K562 (cell line): Measurements from ENCODE around the gene CCDC47. TPM values are rescaled to one million over a fixed set of nuclear protein-coding genes. Genes with fewer than 3 reads are reported as not detected.

Source experiments
- ATAC-seq: fragments of 200-7000 bp; cut with Tn5 transposase; 3 replicates; pipeline ENCODE4 v1.9.1; 2020; ENCODE audit warnings: moderate library complexity
- BruUV-seq: library from RNA; stranded (reverse); fragments of 400-500 nt; replicated peaks from 2 replicates; lab custom pipeline; 2021; lab: Mats Ljungman, UMichigan
- CTCF ChIA-PET: fragments of 300-600 bp; formaldehyde crosslinking; extraction: SDS; loops from one replicate; lab custom pipeline; 2021; ENCODE audit warnings: low intra/inter-chr PET ratio; lab: Yijun Ruan, JAX
- POLR2A ChIA-PET: fragments of 300-600, 350-650 bp; sonication (Branson Sonifier 250); formaldehyde crosslinking; extraction: SDS; loops from one replicate; lab custom pipeline; 2021; ENCODE audit warnings: antibody characterized with exemption, inconsistent platforms; lab: Yijun Ruan, JAX
- DNase-seq, 4 experiments: peaks; one replicate each; pipeline versions ENCODE4 v3.0.0 to v3.0.0-alpha.2; 2011 to 2018; ENCODE audit warnings: low spot score in 3 of 4, mixed read lengths in 3 of 4; ENCODE audit errors: extremely low read depth in 1 of 4
- FAIRE-seq: peaks from 2 replicates; lab custom pipeline; 2011; peaks lifted over from hg19 to GRCh38; lab: Jason Lieb, UNC
- H2AFZ ChIP-seq: 2 replicates; pipeline ENCODE4 v1.6.0; 2011; ENCODE audit warnings: low read depth, low read length, control low read depth, inconsistent platforms
- H3K27ac ChIP-seq: fragments of 200-600 bp; 3 replicates; pipeline ENCODE4 v1.8.0; 2011; ENCODE audit warnings: low read depth, mild to moderate bottlenecking, control low read depth, inconsistent platforms, low read length, moderate library complexity, mixed read lengths; ENCODE audit errors: extremely low read depth
- H3K27me3 ChIP-seq, 2 experiments: fragments of 300-600 bp in 1 of 2; 2 replicates in 1 of 2; 3 replicates in 1 of 2; pipeline versions ENCODE4 v1.6.0 to v1.8.0; 2011; ENCODE audit warnings: inconsistent platforms in 2 of 2, low read length in 2 of 2, mild to moderate bottlenecking in 1 of 2, mixed read lengths in 1 of 2, moderate library complexity in 1 of 2; ENCODE audit not compliant: control insufficient read depth in 2 of 2, insufficient read depth in 2 of 2
- H3K36me3 ChIP-seq: fragments of 300-600 bp; 3 replicates; pipeline ENCODE4 v1.8.0; 2011; ENCODE audit warnings: mild to moderate bottlenecking, low read length, inconsistent platforms; ENCODE audit not compliant: control insufficient read depth, insufficient read depth
- H3K4me1 ChIP-seq, 2 experiments: fragments of 200-600 bp in 1 of 2; replicated peaks in 1 of 2; 2 replicates in 1 of 2; 3 replicates in 1 of 2; pipeline versions ENCODE4 v1.5.1 to v1.8.0; 2011; ENCODE audit warnings: inconsistent platforms in 2 of 2, low read length in 2 of 2, mild to moderate bottlenecking in 1 of 2, mixed read lengths in 1 of 2, moderate library complexity in 1 of 2; ENCODE audit not compliant: control insufficient read depth in 2 of 2, insufficient read depth in 2 of 2
- H3K4me2 ChIP-seq: 2 replicates; pipeline ENCODE4 v1.6.1; 2011; ENCODE audit warnings: low read length, control low read depth, inconsistent platforms, mixed read lengths; ENCODE audit not compliant: insufficient read depth
- H3K4me3 ChIP-seq: fragments of 200-600 bp; sonication (generic), shearing (Covaris generic); 2 replicates; pipeline ENCODE4 v1.5.1; 2016; ENCODE audit warnings: control low read depth, inconsistent platforms
- H3K79me2 ChIP-seq: fragments of 200-600 bp; 3 replicates; pipeline ENCODE4 v1.8.0; 2011; ENCODE audit warnings: low read length, inconsistent platforms; ENCODE audit not compliant: control insufficient read depth, insufficient read depth
- H3K9ac ChIP-seq, 2 experiments: 2 replicates each; pipeline versions ENCODE4 v1.6.0 to v1.6.1; 2011; ENCODE audit warnings: low read depth in 2 of 2, low read length in 2 of 2, control low read depth in 1 of 2, inconsistent platforms in 1 of 2, mild to moderate bottlenecking in 1 of 2, mixed read lengths in 1 of 2; ENCODE audit not compliant: insufficient read depth in 1 of 2
- H3K9me1 ChIP-seq: one replicate; pipeline ENCODE4 v1.6.0; 2011; ENCODE audit warnings: inconsistent platforms, mild to moderate bottlenecking, low read length, moderate library complexity; ENCODE audit not compliant: control insufficient read depth, insufficient read depth
- H3K9me3 ChIP-seq: replicated peaks from 2 replicates; pipeline ENCODE4 v1.5.1; 2011; ENCODE audit warnings: low read depth, low read length, inconsistent platforms; ENCODE audit not compliant: control insufficient read depth, insufficient read depth
- H4K20me1 ChIP-seq: replicated peaks from 2 replicates; pipeline ENCODE4 v1.6.1; 2011; ENCODE audit warnings: low read length, inconsistent platforms, mixed read lengths; ENCODE audit not compliant: control insufficient read depth, insufficient read depth
- FOXM1 ChIP-seq, 2 experiments: fragments of 450-650 bp in 1 of 2; sonication (generic) in 1 of 2; formaldehyde crosslinking in 1 of 2; IDR thresholded peaks; 2 replicates each; pipeline versions ENCODE4 v1.6.1 to v1.9.0; 2017 to 2022; ENCODE audit warnings: low read depth in 2 of 2, mild to moderate bottlenecking in 2 of 2, missing genetic modification reagents in 1 of 2, moderate library complexity in 1 of 2
- GABPB1 ChIP-seq: sonication (generic); formaldehyde crosslinking; IDR thresholded peaks from 2 replicates; pipeline ENCODE4 v1.8.0; 2022; ENCODE audit warnings: mild to moderate bottlenecking, missing genetic modification reagents
- KLF16 ChIP-seq: IDR thresholded peaks from 2 replicates; pipeline ENCODE4 v1.6.1; 2016; ENCODE audit warnings: antibody characterized with exemption
- MCM2 ChIP-seq: fragments of 450-650 bp; IDR thresholded peaks from 2 replicates; pipeline ENCODE4 v1.6.1; 2017; ENCODE audit warnings: low read depth, mild to moderate bottlenecking
- NR4A1 ChIP-seq, 2 experiments: fragments of 250-450 bp in 1 of 2; fragments of 450-650 bp in 1 of 2; sonication (Bioruptor Pico) in 1 of 2; IDR thresholded peaks; 2 replicates each; pipeline versions ENCODE4 v1.4.0 to v1.6.1; 2016 to 2020; ENCODE audit warnings: mild to moderate bottlenecking in 2 of 2, missing compliant biosample characterization in 1 of 2, missing genetic modification characterization in 1 of 2, moderate library complexity in 1 of 2
- PCBP1 ChIP-seq: fragments of 200-400 bp; formaldehyde crosslinking; IDR thresholded peaks from 2 replicates; pipeline ENCODE4 v1.6.1; 2018; ENCODE audit warnings: mild to moderate bottlenecking, low read depth, low read length; ENCODE audit not compliant: poor library complexity, severe bottlenecking
- POLR3A ChIP-seq: IDR thresholded peaks from 2 replicates; pipeline ENCODE4 v1.6.1; 2011; ENCODE audit warnings: borderline replicate concordance, mild to moderate bottlenecking, moderate library complexity; ENCODE audit not compliant: insufficient read length, insufficient read depth; ENCODE audit errors: extremely low read depth
- RUNX1 ChIP-seq: sonication (generic); IDR thresholded peaks from 2 replicates; pipeline ENCODE4 v1.6.1; 2016; ENCODE audit warnings: antibody characterized with exemption, low read depth
- SMAD4 ChIP-seq: fragments of 250-450 bp; sonication (Bioruptor Pico); conservative IDR thresholded peaks from 2 replicates; pipeline ENCODE4 v1.8.0; 2021; ENCODE audit warnings: inconsistent platforms, mild to moderate bottlenecking, moderate library complexity
- whole genome bisulfite sequencing: fragments of 100-300 bp; shearing (Covaris generic); methylation state at CpG from one replicate; pipeline ENCODE4 v1.1.6; 2016; ENCODE audit warnings: low coverage, mixed read lengths; ENCODE audit not compliant: insufficient coverage; ENCODE audit errors: missing lambda C conversion rate; 5-methylcytosine and 5-hydroxymethylcytosine counted together
- in situ Hi-C: fragments of 300-500 bp; cut with MboI; formaldehyde crosslinking; loops from 4 replicates; pipeline ENCODE4 v1.15.0; 2018; ENCODE audit warnings: inconsistent platforms, mixed read lengths
- intact Hi-C: fragments of 100-400 bp; cut with micrococcal nuclease; formaldehyde crosslinking; loops from 2 replicates; pipeline ENCODE4 v1.14.2; 2022
- polyA plus RNA-seq, 8 experiments: library from polyadenylated mRNA; depleted of rRNA in 4 of 8; stranded (reverse) in 5 of 8; unstranded in 3 of 8; fragments of >200 nt; fragmentation: Nextera tagmentation in 2 of 8; fragmentation: Illumina TruSeq in 1 of 8; extraction: Ambion mirVana in 2 of 8; extraction: Trizol in 1 of 8; gene quantifications; 2 replicates each; pipeline versions ENCODE4 v1.2.1 to v1.2.3, GENCODE V29; 2011 to 2014; ENCODE audit warnings: inconsistent platforms in 1 of 8, missing spikeins in 1 of 8
- total RNA-seq, 7 experiments: library from RNA; depleted of rRNA in 6 of 7; stranded (reverse); fragments of >200 nt in 6 of 7; fragmentation: Illumina TruSeq in 2 of 7; extraction: Trizol in 2 of 7; gene quantifications; 2 replicates each; pipeline versions ENCODE4 v1.2.1 to v1.2.3, GENCODE V29; 2011 to 2021; ENCODE audit warnings: low replicate concordance in 1 of 7
- TF ChIP-seq, protein P1 (sequence below): fragments of 450-650 bp; IDR thresholded peaks from 2 replicates; pipeline ENCODE4 v1.6.1; 2014; ENCODE audit warnings: low read depth, mild to moderate bottlenecking, moderate library complexity, borderline replicate concordance
- TF ChIP-seq, protein P2 (sequence below), 2 experiments: fragments of 150-350 bp in 1 of 2; IDR thresholded peaks; 2 replicates each; pipeline ENCODE4 v1.6.1; 2012 to 2016; ENCODE audit warnings: low read depth in 2 of 2, low read length in 2 of 2, mild to moderate bottlenecking in 1 of 2, moderate library complexity in 1 of 2
- TF ChIP-seq, protein P3 (sequence below): fragments of 450-650 bp; IDR thresholded peaks from one replicate; pipeline ENCODE4 v1.6.1; 2018; ENCODE audit warnings: mild to moderate bottlenecking, moderate library complexity; ENCODE audit not compliant: partially characterized antibody
- TF ChIP-seq, protein P4 (sequence below): sonication (generic); formaldehyde crosslinking; IDR thresholded peaks from 2 replicates; pipeline ENCODE4 v1.5.0; 2020; ENCODE audit warnings: missing genetic modification reagents

CCDC47 gene
- total and polyA plus RNA-seq, 9 of the 15 experiments (the other 6 are each of a cell fraction or from before 2014, with no cell fraction given): 15.5 to 162 (median 122) TPM

DNA sequence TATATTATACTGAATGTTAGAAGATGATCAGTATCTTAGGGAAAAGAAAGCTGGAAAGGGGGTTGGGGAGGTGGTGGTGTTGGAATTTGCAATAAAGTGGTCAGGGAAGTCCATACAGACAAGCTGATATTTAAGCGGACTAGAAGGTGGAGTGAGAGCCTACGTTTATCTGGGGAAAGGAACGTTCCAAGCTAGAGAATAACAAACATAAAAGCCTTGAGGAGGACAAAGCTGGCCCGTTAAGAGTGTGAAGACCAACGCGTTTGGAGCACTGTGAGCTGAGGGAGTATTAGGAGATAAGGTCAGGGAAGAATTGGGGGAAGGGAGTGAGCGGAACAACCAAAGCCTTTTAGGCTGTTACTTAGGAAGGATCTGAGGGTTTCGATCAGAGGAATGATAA lies 2.0 kb upstream of the CCDC47 start:
- DNase-seq (peak in 2 of 4 experiments; percentile 43 to 70), ATAC-seq (0 out of 3 replicates have a peak, but pooled peaks have one; percentile 4), FAIRE-seq (peak; percentile 51)
- Histone ChIP-seq H3K36me3 (peaks cover 51% of the 10 kb centered on the region), H3K9me3 (no peaks in the 10 kb centered on the region), H3K79me2 (peaks cover 96% of the 10 kb centered on the region), H3K27me3 (no peaks in the 10 kb centered on the region), H2AFZ (no peak overlapping the region), H3K9ac (peak overlapping the region; percentile 87 to 99), H3K4me1 (peaks cover 3 to 16% of the 10 kb centered on the region in 2 experiments), H4K20me1 (peaks cover 24% of the 10 kb centered on the region), H3K4me2 (peak overlapping the region; percentile 92), H3K9me1 (no peaks in the 10 kb centered on the region), H3K27ac (peak overlapping the region; percentile 99), H3K4me3 (peak overlapping the region; percentile 84)
- BruUV-seq: no TSS peak
- ChIA-PET POLR2A (interaction anchor here (0.6 to 5.4 kb wide), 12 partner anchors 8 to 73 kb away, joined by 3 to 82 read pairs (median 6); partner anchors contain the start of genes FTSJ3 and STRADA), CTCF (no interaction called here)
- in situ Hi-C loops: no loop called here
- WGBS: 0% methylated on average over 8 of the region's 8 CpGs
- intact Hi-C loops: loop anchor here (10.0 kb wide), 1 partner anchor 369 kb away; no protein-coding TSS in a partner anchor
- TF ChIP-seq FOXM1 (IDR thresholded peaks at IDR 0.05; ENCODE audit: low read depth) (0 out of 2 replicates have a peak, but pooled peaks have one; percentile 9), FOXM1 (CRISPR knock-in tag; IDR thresholded peaks at IDR 0.05; ENCODE audit: low read depth) (no peak), MCM2 (no peak), NR4A1 (CRISPR knock-in tag; IDR thresholded peaks at IDR 0.05) (no peak), NR4A1 (tag; IDR thresholded peaks at IDR 0.05) (no peak), KLF16 (no peak), GABPB1 (CRISPR knock-in tag) (no peak), RUNX1 (no peak), PCBP1 (no peak), POLR3A (no peak), SMAD4 (no peak)
- TF ChIP-seq, protein P1, sequence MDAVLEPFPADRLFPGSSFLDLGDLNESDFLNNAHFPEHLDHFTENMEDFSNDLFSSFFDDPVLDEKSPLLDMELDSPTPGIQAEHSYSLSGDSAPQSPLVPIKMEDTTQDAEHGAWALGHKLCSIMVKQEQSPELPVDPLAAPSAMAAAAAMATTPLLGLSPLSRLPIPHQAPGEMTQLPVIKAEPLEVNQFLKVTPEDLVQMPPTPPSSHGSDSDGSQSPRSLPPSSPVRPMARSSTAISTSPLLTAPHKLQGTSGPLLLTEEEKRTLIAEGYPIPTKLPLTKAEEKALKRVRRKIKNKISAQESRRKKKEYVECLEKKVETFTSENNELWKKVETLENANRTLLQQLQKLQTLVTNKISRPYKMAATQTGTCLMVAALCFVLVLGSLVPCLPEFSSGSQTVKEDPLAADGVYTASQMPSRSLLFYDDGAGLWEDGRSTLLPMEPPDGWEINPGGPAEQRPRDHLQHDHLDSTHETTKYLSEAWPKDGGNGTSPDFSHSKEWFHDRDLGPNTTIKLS: no peak
- TF ChIP-seq, protein P2, sequence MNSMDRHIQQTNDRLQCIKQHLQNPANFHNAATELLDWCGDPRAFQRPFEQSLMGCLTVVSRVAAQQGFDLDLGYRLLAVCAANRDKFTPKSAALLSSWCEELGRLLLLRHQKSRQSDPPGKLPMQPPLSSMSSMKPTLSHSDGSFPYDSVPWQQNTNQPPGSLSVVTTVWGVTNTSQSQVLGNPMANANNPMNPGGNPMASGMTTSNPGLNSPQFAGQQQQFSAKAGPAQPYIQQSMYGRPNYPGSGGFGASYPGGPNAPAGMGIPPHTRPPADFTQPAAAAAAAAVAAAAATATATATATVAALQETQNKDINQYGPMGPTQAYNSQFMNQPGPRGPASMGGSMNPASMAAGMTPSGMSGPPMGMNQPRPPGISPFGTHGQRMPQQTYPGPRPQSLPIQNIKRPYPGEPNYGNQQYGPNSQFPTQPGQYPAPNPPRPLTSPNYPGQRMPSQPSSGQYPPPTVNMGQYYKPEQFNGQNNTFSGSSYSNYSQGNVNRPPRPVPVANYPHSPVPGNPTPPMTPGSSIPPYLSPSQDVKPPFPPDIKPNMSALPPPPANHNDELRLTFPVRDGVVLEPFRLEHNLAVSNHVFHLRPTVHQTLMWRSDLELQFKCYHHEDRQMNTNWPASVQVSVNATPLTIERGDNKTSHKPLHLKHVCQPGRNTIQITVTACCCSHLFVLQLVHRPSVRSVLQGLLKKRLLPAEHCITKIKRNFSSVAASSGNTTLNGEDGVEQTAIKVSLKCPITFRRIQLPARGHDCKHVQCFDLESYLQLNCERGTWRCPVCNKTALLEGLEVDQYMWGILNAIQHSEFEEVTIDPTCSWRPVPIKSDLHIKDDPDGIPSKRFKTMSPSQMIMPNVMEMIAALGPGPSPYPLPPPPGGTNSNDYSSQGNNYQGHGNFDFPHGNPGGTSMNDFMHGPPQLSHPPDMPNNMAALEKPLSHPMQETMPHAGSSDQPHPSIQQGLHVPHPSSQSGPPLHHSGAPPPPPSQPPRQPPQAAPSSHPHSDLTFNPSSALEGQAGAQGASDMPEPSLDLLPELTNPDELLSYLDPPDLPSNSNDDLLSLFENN (IDR thresholded peaks at IDR 0.05; ENCODE audit: low read depth in 2 of 2, low read length in 2 of 2): no peak
- TF ChIP-seq, protein P3, sequence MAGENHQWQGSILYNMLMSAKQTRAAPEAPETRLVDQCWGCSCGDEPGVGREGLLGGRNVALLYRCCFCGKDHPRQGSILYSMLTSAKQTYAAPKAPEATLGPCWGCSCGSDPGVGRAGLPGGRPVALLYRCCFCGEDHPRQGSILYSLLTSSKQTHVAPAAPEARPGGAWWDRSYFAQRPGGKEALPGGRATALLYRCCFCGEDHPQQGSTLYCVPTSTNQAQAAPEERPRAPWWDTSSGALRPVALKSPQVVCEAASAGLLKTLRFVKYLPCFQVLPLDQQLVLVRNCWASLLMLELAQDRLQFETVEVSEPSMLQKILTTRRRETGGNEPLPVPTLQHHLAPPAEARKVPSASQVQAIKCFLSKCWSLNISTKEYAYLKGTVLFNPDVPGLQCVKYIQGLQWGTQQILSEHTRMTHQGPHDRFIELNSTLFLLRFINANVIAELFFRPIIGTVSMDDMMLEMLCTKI: no peak
- TF ChIP-seq, protein P4, sequence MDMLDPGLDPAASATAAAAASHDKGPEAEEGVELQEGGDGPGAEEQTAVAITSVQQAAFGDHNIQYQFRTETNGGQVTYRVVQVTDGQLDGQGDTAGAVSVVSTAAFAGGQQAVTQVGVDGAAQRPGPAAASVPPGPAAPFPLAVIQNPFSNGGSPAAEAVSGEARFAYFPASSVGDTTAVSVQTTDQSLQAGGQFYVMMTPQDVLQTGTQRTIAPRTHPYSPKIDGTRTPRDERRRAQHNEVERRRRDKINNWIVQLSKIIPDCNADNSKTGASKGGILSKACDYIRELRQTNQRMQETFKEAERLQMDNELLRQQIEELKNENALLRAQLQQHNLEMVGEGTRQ (CRISPR knock-in tag): no peak
